GM21786 (cell line): Measurements from ENCODE around the gene ALG12.
A peak's percentile ranks its signal among the peaks of the same experiment; 100 is the strongest.

Experiments
- ATAC-seq: cut with Tn5 transposase; IDR thresholded peaks from one replicate; pipeline ENCODE4 v1.9.1; 2021; ENCODE audit not compliant: unreplicated experiment

ALG12 gene

DNA sequence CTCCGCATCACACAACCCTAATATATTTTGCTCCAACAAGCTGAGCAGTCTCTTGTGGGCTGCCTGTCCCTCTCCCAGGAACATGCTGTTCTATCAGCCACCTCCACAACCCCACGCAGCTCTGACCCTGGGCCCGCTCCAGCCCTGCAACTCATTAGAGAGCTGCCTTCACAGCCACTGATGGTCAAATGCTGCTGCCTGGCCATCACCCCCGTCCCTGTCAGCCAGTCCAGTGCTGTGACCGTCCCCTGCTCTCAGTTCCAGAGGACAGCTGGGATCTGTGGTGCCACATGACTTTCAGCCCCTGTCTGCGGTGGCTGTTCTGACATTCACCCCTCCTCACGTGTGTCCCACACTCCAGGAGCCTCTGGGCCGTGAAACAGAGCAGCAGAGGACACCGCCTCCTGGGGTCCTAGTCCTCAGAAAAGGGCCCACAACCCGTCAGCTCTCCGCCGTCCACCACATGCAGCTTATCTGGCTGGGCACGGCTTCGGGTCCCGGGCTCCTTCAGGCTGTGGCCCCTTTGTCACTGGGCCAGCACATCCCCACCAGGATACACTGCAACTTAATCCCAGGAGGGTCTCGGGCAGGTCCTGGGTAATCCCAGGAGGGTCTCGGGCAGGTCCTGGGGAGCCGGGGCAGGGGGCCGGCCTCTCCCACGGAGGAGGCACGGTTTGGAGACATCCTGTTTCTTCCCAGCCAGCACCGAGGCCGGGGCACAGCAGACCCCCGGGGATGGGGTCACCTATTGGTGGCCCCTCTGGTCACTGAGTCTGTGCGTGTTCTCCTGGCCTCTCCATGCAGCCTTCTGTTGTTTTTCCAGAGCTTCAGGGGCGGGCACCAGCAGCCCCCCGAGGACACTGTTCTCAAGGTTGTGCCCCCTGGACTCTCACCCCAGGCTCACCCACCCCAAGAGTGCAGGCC lies 15.3 kb upstream of the ALG12 start:
- ATAC-seq: no peak

DNA sequence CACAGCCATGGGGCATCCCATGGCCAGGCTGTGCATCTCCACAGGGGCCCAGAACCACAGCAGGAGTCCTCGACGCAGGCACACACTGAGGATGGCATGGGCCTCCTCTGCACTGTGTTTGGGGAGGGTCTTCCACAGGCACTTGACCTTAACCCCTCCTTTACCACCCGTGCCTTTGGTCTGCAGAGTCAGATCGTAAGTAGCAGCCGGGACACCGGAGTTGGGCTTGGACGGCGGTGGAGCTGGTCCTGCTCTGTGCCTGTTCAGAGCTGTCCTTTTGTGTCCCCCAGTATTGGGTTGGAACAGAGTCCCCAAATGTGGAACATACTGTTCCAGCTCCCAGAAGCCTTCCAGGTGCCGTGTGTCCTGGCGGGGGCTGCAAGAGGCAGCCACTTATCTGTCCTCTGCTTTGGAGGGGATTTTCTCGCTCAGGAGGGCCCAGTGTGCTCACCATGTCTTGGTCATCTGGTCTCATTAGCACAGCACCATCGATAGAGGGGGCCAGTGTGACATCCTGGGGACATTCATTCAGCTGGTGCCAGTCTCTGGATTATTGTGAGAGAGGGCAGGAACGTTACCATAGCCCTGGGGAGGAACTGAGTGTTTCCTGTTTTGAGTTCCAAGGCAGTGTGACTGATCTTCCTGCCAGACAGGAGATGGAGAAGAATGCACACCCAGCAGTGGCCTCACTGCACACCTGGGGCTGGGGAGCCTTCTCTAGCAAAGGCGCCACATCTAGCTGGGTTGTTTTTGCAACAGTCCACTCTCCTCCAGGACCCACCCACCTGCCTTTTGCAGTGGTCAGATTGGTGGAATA lies 12.6 kb upstream of the ALG12 start:
- ATAC-seq: peak; percentile 38

DNA sequence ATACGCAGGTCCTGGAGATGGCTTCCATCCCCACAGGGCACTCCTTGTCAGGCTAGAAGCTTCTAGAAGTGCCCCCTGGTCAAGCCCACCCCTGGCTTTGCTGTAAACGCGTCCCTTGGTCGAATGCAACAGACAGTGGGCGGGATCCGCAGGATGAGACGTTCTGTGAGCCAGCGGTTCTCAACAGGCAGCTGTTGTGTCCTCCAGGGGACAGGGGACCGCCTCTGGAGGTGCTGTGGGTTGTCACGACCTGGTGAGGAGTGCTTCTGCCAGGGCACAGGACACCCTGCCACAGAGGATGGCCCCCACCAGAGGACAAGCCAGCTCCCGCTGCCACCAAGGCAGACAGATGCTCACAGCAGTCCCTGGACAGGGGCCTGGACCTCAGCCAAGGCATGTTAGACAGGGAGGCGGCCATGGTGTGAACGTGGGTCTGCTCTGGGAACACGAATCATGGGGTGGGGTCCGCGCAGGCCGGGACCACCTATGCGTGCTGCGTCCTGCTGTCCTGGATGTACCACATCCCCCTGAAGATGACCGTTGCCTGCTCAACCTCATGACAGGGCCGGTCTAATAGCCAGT lies 11.8 kb upstream of the ALG12 start:
- no peak for ATAC-seq

DNA sequence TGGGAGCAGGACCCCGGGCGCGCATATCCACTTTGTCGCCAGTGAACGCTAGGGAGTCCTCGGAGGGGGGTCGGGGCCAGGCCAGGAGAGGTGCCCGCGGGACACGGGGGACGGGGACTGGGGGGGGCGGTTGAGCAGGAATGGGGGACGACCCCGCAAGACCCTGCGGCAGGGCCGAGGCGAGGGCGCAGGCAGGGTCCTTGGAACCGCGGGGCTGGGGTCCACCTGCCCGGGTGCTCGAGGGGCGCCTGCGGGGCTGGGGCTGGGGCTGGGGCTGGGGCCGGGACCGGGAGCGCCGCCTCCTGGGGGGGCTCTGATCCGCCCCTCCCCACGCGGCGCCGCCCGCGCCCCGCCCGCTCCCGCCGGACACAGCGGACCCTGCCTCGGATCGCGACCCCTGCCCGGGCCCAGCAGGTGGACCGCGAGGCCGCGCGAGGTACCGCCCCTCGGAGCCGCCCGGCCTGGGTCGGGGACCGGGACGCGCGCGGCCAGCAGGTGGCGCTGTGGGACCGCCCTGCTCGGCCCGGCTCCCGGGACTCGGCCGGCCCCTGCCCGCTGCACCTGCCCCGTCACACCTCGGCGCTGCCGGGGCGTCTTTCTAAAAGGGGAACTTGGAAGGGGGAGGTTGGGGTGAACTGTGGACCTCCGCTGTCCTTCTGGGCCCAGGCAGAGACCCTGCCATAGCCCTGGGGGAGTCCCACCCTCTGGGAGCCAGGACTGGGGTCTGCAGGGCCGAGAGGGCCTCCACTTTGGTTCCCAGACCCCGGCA lies 11.2 kb upstream of the ALG12 start:
- no peak for ATAC-seq

DNA sequence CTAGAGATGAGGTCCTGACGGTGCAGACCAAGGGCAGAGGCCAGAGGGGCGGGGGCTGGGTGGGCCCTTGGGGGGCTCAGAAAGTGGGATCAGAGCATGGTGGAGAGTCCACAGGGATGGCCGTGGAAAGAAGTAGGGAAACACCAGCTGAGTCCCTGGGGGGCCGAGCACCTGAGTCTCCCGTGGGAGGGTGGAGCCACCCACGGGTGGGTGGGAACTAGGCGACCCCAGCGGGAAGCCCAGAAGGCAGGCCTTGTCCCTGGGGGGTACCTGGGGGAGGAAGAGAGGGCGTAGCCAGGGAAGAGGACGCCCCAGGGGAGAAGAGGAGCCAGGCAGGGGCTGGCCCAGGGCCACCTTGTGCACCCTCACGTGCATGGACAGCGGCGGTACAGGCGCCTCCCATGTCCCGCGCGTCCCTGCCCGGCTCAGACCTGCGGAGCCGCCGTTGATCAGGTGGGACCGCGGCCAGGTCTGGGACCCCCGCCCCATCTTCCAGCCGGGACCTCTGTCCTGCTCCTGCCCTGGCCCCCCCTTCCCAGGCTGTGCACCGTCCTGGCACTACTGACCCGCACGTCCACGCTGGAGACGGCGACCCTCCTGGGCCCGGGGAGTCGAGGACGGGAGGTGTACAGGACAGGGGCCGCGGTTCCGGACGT lies 10.4 kb upstream of the ALG12 start:
- no peak for ATAC-seq

DNA sequence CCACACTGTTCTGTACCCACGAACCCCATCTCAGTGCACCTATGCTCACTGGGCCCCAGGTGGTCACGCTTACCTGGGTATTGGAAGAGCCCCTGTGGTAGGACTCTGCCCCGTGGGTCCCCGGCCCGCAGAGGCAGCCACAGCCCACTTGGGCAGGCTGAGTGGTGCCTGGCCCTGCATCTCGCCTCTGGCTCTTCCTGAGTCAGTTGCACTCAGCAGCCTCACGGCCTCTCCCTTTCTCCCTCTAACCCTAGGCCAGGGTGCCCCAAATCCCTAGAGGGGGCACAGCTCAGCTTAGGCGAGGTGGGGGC lies 9.9 kb upstream of the ALG12 start:
- no peak for ATAC-seq

DNA sequence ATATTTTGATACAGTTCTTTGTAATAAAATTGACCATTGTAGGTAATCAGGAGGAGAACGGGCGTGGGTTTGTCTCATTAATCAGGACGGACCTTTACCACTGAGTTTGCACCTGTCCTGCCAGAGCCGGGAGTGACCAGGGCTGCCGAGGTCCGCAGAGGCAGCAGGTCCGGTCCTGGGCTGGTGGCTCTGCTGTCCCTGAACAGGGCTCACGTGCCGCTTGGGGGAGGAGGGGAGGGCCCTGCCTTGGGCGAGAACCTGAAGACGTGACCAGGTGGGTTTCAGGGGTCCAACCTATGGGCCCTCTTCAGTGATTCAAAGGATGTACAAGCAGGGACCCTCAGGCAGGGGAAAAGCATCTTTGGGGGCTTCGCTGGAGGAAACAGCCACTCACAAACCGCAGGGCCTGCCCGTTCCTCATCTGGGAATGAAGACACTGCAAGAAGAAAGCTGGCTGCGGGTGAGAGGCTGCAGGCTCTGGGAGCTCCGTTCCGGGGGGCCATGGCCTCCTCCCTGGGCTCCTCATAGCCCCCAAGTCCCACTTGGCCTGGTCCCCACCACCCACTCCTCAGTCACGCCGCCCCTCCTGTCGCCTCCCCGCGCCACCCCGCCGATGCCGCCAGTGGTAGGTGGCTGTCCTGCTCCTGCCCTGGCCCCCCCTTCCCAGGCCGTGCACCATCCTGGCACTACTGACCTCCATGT lies 9.4 kb upstream of the ALG12 start:
- no peak for ATAC-seq

DNA sequence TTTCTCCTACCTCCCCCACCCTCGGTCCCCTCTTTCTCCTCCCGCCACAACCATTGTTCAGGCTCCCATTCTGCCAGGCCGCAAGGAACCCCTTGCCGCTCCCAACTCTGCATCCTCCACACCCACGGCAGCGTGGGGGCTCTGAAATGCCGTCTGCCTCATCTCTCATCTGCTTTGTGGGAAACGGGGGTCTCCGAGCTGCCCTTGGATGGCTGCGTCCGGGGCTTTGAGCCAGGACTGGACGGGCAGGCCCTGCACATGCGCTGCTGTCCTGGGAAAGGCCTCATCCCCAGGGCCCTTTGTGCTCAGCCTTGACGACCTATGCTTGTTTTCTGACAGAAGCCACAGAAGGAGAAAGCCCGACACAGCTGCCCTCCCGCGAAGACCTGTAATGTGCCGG lies 8.7 kb upstream of the ALG12 start:
- ATAC-seq: no peak

DNA sequence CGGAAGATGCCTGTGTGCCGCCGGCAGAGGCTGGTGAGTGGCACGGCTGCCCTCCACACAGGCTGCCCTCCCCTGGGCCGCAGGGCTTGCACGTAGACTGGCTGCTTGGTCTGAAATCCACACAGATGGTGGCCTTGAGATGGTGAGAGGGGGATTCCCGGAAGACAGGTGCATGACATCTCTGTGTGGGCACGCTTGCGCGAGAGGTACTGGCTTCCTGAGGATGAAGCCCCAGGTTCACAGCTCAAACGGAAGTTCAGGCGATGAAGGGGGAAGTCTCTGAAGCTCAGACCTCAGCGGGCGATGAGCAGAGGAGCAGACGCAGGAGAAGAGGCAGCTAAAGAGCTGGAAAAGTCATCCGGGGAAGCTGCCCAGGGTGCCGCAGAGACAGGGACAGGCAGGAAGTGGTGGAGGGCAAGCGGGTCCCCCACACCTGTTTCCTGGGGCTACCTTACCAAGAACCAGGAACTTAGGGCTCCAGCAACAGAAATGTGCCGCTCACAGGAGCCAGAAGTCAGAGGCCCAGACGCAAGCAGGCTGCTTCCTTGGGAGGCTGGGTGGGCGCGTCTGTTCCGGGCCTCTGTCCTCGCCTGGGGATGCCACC lies 7.4 kb upstream of the ALG12 start:
- ATAC-seq: no peak

DNA sequence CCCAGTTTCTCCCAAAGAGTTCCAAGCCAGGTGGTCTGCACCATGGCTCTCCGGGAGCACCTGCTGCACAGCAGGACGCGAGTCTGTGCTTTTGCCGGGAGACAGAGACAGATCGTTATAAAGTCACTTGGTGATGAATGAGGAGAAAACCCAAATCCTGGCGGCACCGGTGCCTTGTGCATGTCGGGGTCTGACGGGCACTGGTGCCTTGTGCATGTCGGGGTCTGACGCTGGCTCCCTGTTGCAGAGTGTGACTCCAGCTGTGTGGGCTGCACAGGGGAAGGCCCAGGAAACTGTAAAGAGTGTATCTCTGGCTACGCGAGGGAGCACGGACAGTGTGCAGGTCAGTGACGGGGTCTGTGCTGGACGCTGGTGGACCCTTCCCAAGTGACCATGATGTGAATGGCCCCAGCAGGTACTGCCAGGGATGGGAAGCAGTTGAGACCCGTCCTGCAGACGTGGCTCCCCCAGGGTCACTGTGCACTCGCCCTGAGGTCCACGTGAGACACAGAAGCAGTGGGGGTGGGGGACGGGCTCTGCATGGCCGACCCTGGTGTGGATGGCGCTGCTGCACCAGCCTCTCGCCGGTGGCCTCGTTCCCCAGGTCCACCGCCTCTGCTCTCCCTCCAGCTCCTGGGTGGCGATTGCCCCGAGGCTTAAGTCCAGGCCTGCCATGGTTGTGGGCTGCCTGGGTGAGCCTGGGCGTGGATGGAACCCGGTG lies 6.0 kb upstream of the ALG12 start:
- ATAC-seq: no peak

DNA sequence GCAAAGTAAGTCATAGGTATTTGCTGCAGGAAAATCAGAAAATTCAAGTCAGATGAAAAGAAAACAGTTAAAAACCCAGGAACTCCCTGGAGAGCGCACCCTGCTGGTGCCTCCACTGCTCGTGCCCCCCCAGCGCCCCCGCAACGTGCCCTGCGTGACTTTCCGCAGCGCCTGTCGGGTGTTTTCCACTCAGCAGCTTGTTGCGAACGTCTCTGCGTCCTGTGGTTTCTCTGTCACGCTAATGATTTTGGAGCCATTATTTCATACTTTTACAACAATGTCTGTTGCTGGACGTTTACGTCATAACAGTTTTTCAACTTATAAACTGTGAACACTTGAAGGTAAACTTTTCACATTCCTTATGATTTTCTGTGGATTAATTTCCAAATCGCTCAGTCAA lies 5.2 kb upstream of the ALG12 start:
- no peak for ATAC-seq

DNA sequence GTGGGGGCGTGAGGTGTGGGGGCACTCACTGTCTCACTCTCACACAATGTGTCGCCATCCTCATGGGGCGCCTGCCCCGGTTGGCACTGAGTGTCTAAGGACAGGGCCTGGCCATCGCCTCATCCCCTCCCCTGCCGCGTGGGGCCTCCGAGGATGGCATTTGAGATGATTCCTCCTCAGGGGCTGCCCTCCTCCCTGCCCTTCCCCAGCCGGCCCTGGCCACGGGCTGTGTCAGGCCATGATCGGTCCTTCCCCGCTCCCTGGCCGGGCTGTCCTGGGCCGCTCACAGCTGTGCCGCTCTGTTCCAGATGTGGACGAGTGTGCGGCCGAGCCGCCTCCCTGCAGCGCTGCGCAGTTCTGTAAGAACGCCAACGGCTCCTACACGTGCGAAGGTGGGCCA lies 4.7 kb upstream of the ALG12 start:
- ATAC-seq: no peak

DNA sequence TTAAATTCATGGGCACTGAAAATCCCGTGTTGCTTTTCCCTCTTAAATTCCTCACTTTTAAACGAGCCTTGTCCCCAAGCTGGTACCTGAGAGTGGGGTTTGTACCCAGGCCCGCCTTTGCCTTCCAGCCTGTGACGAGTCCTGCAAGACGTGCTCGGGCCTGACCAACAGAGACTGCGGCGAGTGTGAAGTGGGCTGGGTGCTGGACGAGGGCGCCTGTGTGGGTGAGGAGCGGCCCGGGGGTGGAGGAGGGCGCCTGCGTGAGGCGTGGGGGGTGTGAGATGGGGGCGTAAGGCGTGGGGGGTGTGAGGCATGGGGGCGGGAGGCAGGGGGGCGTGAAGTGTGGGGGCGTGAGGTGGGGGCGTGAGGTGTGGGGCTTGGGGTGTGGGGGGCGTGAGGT lies 4.2 kb upstream of the ALG12 start:
- ATAC-seq: no peak

DNA sequence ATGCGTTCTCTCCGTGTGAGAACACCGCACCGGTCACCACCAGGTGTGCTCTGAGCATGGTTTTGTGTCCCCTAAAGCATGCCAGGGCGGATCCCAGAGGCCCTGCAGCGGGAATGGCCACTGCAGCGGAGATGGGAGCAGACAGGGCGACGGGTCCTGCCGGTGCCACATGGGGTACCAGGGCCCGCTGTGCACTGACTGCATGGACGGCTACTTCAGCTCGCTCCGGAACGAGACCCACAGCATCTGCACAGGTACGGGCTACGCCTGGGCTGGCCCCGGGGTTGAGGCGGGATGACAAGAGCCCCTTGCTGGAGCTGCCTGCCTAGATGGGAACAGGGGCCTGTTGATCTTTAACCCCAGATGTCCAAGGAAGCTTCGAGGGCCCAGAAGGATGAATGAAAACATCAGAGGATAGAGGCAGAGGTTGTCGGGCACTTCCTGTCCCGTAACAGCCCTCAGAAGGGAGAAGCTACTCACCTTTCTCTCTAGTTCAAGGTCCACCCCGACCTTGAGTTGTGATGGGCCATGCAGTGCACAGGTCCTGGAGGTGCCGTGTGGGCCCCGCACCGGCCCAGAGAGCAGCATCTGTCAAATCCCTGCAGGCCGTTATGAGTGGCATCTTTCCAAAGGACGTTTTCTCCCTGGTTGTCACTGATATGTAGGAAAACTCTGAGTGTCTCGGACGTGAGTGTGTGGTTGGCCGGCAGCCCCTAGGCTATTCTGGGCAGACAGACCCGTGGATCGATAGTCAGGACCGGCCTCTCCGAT lies 3.5 kb upstream of the ALG12 start:
- ATAC-seq: no peak

DNA sequence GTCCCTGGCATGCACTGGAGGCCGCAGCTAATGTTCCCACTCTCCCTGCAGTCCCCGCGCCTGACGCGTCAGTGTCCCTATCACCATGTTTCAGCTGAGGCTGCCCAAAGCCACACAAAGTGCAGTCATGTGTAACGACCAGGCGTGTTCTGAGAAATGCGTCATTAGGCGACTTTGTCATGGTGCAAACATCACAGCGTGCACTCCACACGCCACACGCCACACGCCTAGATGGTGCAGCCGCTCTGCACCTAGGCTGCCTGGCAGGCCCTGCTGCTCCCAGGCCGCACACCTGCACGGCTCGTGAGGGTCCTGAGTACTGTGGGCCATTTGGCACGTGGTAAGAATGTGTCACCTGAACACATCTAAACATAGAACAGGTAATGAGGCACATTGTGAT lies 2.6 kb upstream of the ALG12 start:
- no peak for ATAC-seq

DNA sequence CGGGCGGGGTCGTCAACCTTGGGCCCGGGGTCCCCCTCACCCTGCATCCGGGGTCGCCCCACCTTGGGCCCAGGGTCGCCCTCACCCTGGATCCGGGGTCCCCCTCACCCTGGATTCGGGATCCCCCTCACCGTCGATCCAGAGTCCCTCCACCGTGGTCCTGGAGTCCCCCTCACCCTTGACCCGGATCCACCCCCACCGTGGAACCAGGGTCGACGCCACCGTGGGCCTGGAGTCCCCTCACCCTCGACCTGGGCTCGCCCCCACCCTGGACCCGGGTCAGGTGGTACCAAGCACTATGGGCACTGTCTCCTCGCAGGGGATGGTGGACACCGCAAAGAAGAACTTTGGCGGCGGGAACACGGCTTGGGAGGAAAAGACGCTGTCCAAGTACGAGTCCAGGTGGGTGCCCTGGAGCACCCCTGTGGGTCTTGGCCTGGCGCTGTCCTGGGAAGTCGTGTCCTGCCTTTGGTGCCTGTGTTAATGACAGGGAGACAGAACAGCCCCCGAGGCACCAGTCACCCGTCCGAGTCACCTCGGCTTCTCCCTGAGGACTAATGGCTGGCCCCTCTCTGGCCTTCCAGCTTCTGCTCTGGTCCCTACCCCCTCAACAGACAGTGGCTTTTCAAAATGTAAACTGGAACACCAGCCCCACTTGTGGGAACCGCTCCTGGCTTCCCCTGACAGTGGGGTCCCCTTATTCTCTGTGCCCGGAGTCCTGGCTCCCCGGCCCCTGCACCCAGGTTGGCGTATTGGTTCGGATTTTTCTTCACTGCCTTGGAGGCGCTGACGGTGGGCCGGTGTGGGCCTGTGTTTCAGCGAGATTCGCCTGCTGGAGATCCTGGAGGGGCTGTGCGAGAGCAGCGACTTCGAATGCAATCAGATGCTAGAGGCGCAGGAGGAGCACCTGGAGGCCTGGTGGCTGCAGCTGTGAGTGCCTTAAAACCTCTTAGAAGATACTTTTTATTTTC lies 958 bp upstream of the ALG12 start:
- ATAC-seq: peak; percentile 1

DNA sequence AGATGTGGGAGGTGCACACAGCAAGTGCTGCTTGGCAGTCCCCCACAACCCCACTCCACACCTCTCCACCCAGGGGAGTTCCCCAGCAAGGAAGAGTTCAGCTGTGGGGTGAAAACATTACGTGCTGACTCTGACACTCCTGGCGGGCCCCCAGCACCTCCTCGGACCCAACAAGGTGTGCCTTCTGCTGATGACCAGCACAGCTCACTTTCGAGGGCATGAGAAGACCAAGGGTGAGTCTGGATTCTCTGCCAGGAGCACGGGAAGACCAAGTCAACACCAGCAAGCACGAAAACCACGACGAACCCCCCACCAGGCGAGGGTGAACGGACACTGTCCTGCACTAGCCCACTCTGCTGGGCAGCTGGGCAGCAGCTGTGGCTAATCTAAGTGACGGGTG lies 1.4 kb downstream of the ALG12 start:
- no peak for ATAC-seq
